RWPE2 (cell line): ENCODE data around the gene LRFN2.

Source experiments
- ATAC-seq: fragments of 200-7000 bp; cut with Tn5 transposase; 3 replicates; pipeline ENCODE4 v1.9.1; 2021; ENCODE audit warnings: low read depth
- DNase-seq: peaks from one replicate; pipeline ENCODE4 v3.0.0-alpha.2; 2020; ENCODE audit warnings: low spot score
- H3K27ac ChIP-seq: fragments of 450-650 bp; 2 replicates; pipeline ENCODE4 v1.5.1; 2017; ENCODE audit warnings: mild to moderate bottlenecking; ENCODE audit not compliant: poor library complexity, severe bottlenecking
- H3K27me3 ChIP-seq: fragments of 250-450 bp; sonication (Bioruptor Pico); 2 replicates; pipeline ENCODE4 v1.5.1; 2021; ENCODE audit warnings: mild to moderate bottlenecking, moderate library complexity; ENCODE audit not compliant: insufficient read depth, poor library complexity, severe bottlenecking
- H3K36me3 ChIP-seq: fragments of 250-450 bp; sonication (Bioruptor Pico); 2 replicates; pipeline ENCODE4 v1.5.1; 2020; ENCODE audit warnings: low read depth, mild to moderate bottlenecking, moderate library complexity
- H3K4me1 ChIP-seq: fragments of 250-450 bp; sonication (Bioruptor Pico); 2 replicates; pipeline ENCODE4 v1.5.1; 2021; ENCODE audit warnings: mild to moderate bottlenecking, moderate library complexity; ENCODE audit not compliant: insufficient read depth, poor library complexity, severe bottlenecking
- H3K4me3 ChIP-seq: fragments of 250-450 bp; sonication (Bioruptor Pico); 2 replicates; pipeline ENCODE4 v1.5.1; 2021; ENCODE audit warnings: mild to moderate bottlenecking, moderate library complexity; ENCODE audit not compliant: severe bottlenecking
- H3K9me3 ChIP-seq: fragments of 250-450 bp; sonication (Bioruptor Pico); 2 replicates; pipeline ENCODE4 v1.5.1; 2021; ENCODE audit warnings: mild to moderate bottlenecking, moderate library complexity; ENCODE audit not compliant: severe bottlenecking
- TF ChIP-seq, protein P1 (sequence below): fragments of 450-650 bp; IDR thresholded peaks from one replicate; pipeline ENCODE4 v1.5.1; 2017; ENCODE audit warnings: mild to moderate bottlenecking, moderate library complexity; ENCODE audit not compliant: poor library complexity, severe bottlenecking

LRFN2 gene

GRCh38 chr6:40352006-40352405, 235.2 kb downstream of the LRFN2 start:
- Histone ChIP-seq H3K36me3 (no peaks in the 10 kb centered on the region), H3K4me3 (no peak overlapping the region), H3K4me1 (no peaks in the 10 kb centered on the region), H3K27ac (no peak overlapping the region), H3K9me3 (no peaks in the 10 kb centered on the region), H3K27me3 (no peaks in the 10 kb centered on the region)
- ATAC-seq: no peak
- TF ChIP-seq, protein P1, sequence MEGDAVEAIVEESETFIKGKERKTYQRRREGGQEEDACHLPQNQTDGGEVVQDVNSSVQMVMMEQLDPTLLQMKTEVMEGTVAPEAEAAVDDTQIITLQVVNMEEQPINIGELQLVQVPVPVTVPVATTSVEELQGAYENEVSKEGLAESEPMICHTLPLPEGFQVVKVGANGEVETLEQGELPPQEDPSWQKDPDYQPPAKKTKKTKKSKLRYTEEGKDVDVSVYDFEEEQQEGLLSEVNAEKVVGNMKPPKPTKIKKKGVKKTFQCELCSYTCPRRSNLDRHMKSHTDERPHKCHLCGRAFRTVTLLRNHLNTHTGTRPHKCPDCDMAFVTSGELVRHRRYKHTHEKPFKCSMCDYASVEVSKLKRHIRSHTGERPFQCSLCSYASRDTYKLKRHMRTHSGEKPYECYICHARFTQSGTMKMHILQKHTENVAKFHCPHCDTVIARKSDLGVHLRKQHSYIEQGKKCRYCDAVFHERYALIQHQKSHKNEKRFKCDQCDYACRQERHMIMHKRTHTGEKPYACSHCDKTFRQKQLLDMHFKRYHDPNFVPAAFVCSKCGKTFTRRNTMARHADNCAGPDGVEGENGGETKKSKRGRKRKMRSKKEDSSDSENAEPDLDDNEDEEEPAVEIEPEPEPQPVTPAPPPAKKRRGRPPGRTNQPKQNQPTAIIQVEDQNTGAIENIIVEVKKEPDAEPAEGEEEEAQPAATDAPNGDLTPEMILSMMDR: no peak
- no peak for DNase-seq

DNA sequence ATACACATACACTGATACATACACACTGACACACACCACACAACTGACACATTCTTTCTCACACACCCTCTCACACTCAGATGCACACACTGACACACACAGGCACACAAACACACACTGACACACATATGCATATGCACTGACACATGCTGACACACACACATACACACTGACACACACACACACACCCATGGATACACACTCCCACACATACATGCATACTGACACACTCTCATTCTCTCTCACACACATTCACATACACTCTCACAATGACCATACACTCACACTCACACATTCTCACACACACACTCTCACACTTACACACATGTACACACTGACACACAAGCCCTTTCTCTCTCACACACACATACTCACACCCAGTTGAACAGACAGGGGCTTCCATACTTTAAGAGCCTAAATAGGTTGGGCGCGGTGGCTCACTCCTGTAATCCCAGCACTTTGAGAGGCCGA, 236.4 kb downstream of the LRFN2 start:
- Histone ChIP-seq H3K4me1 (no peaks in the 10 kb centered on the region), H3K4me3 (no peak overlapping the region), H3K27ac (no peak overlapping the region), H3K27me3 (no peaks in the 10 kb centered on the region), H3K36me3 (no peaks in the 10 kb centered on the region), H3K9me3 (no peaks in the 10 kb centered on the region)
- ATAC-seq (no peak), DNase-seq (no peak)
- TF ChIP-seq, protein P1: no peak

GRCh38 chr6:40349901-40350746, 237.0 kb downstream of the LRFN2 start:
- no peak for ATAC-seq

GRCh38 chr6:40349123-40349900, 237.9 kb downstream of the LRFN2 start:
- Histone ChIP-seq H3K27ac (no peak overlapping the region), H3K9me3 (no peaks in the 10 kb centered on the region), H3K4me1 (no peaks in the 10 kb centered on the region), H3K27me3 (no peaks in the 10 kb centered on the region), H3K36me3 (no peaks in the 10 kb centered on the region), H3K4me3 (no peak overlapping the region)
- DNase-seq (no peak), ATAC-seq (0 out of 3 replicates have a peak, but pooled peaks have one; percentile 19)
- TF ChIP-seq, protein P1: no peak

More at GRCh38 chr6:40349901-40350746, 237.0 kb downstream of the LRFN2 start:
- H3K9me3 ChIP-seq: no peaks in the 10 kb centered on the region
- TF ChIP-seq, protein P1: no peak
- H3K36me3 ChIP-seq: no peaks in the 10 kb centered on the region
- DNase-seq: no peak
- H3K27me3 ChIP-seq: no peaks in the 10 kb centered on the region
- no peaks in the 10 kb centered on the region for H3K4me1 ChIP-seq
- no peak overlapping the region for H3K4me3 ChIP-seq
- H3K27ac ChIP-seq: no peak overlapping the region
